ENCODE measurements around the gene CA5A.

The CA5A gene

DNA sequence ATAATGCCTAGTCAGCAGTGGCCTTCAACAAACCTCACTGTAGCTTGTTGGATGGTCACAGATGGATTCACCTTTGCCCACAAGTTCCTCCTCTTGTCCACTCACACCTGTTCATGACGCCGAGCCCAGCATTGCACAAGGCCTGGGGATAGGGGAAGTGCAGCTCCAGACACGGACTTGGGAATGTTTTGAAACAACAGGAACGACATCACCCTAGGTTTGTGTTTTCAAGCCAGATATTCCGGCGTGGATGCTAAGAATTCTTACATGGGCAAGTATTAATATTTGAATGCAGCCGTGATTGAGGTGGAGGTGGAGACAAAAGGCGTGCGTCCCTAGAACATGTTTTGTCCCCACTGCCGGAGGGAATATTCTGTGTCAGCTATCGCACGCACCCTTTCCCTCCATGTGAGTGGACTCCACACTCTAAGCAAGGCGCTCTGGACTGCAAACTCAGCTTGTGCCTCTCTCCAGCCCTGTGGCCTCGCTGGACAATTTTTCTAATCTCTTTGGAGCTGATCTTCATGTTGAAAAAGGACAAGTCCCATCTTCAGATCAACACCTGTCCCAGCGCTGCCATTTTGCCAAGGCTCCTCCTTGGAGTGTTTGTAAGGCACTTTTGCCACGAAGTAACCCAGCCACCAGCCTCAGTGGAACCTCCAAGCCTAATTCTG lies 12.9 kb upstream of the CA5A start:
- no peak for TF ChIP-seq EGR1 (IDR thresholded peaks at IDR 0.05)
- no peak for TF ChIP-seq CEBPB (IDR thresholded peaks at IDR 0.05)
- TF ChIP-seq ZBTB7A (IDR thresholded peaks at IDR 0.05; ENCODE audit: low read depth) = no peak
- TF ChIP-seq, protein P1, sequence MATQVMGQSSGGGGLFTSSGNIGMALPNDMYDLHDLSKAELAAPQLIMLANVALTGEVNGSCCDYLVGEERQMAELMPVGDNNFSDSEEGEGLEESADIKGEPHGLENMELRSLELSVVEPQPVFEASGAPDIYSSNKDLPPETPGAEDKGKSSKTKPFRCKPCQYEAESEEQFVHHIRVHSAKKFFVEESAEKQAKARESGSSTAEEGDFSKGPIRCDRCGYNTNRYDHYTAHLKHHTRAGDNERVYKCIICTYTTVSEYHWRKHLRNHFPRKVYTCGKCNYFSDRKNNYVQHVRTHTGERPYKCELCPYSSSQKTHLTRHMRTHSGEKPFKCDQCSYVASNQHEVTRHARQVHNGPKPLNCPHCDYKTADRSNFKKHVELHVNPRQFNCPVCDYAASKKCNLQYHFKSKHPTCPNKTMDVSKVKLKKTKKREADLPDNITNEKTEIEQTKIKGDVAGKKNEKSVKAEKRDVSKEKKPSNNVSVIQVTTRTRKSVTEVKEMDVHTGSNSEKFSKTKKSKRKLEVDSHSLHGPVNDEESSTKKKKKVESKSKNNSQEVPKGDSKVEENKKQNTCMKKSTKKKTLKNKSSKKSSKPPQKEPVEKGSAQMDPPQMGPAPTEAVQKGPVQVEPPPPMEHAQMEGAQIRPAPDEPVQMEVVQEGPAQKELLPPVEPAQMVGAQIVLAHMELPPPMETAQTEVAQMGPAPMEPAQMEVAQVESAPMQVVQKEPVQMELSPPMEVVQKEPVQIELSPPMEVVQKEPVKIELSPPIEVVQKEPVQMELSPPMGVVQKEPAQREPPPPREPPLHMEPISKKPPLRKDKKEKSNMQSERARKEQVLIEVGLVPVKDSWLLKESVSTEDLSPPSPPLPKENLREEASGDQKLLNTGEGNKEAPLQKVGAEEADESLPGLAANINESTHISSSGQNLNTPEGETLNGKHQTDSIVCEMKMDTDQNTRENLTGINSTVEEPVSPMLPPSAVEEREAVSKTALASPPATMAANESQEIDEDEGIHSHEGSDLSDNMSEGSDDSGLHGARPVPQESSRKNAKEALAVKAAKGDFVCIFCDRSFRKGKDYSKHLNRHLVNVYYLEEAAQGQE (IDR thresholded peaks at IDR 0.05; ENCODE audit: low read depth) = no peak
- TF ChIP-seq TAF1 (IDR thresholded peaks at IDR 0.05; ENCODE audit: low read depth) = no peak
- TF ChIP-seq TCF12 (IDR thresholded peaks at IDR 0.05; ENCODE audit: low read depth) = no peak
- TF ChIP-seq RAD21 (IDR thresholded peaks at IDR 0.05; ENCODE audit: low read depth) = no peak
- no peak for TF ChIP-seq FOXM1 (IDR thresholded peaks at IDR 0.05; ENCODE audit: borderline replicate concordance, low read depth)
- no peak for TF ChIP-seq CREB1 (IDR thresholded peaks at IDR 0.05; ENCODE audit: low read depth)
- TF ChIP-seq YY1 (IDR thresholded peaks at IDR 0.05; ENCODE audit: low read depth) = no peak
- TF ChIP-seq MAX (IDR thresholded peaks at IDR 0.05) = no peak

GRCh38 chr16:87948735-87949070 lies 12.4 kb upstream of the CA5A start:
- TF ChIP-seq CEBPB (IDR thresholded peaks at IDR 0.05) = no peak
- TF ChIP-seq, protein P1 (IDR thresholded peaks at IDR 0.05; ENCODE audit: low read depth) = no peak
- TF ChIP-seq CREB1 (IDR thresholded peaks at IDR 0.05; ENCODE audit: low read depth) = no peak
- no peak for TF ChIP-seq NFIC (IDR thresholded peaks at IDR 0.05)
- no peak for TF ChIP-seq FOXM1 (IDR thresholded peaks at IDR 0.05; ENCODE audit: borderline replicate concordance, low read depth)
- no peak for TF ChIP-seq RAD21 (IDR thresholded peaks at IDR 0.05; ENCODE audit: low read depth)
- no peak for TF ChIP-seq TEAD4 (IDR thresholded peaks at IDR 0.05)
- TF ChIP-seq EP300 (IDR thresholded peaks at IDR 0.05; ENCODE audit: borderline replicate concordance) = no peak
- no peak for TF ChIP-seq EGR1 (IDR thresholded peaks at IDR 0.05)
- no peak for TF ChIP-seq ZBTB7A (IDR thresholded peaks at IDR 0.05; ENCODE audit: low read depth)
- no peak for TF ChIP-seq TCF12 (IDR thresholded peaks at IDR 0.05; ENCODE audit: low read depth)
- no peak for TF ChIP-seq YY1 (IDR thresholded peaks at IDR 0.05; ENCODE audit: low read depth)
- no peak for TF ChIP-seq MAX (IDR thresholded peaks at IDR 0.05)
- TF ChIP-seq, protein P2, sequence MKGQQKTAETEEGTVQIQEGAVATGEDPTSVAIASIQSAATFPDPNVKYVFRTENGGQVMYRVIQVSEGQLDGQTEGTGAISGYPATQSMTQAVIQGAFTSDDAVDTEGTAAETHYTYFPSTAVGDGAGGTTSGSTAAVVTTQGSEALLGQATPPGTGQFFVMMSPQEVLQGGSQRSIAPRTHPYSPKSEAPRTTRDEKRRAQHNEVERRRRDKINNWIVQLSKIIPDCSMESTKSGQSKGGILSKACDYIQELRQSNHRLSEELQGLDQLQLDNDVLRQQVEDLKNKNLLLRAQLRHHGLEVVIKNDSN (IDR thresholded peaks at IDR 0.05) = no peak
- TF ChIP-seq TAF1 (IDR thresholded peaks at IDR 0.05; ENCODE audit: low read depth) = no peak

- no peak for TF ChIP-seq TCF12 (IDR thresholded peaks at IDR 0.05; ENCODE audit: low read depth)
- no peak for TF ChIP-seq FOXM1 (IDR thresholded peaks at IDR 0.05; ENCODE audit: borderline replicate concordance, low read depth)
- peak; percentile 5; the same call in 1 of the 2 replicates for TF ChIP-seq MAX (IDR thresholded peaks at IDR 0.05)
- TF ChIP-seq ZBTB7A (IDR thresholded peaks at IDR 0.05; ENCODE audit: low read depth) = 0 out of 2 replicates have a peak, but pooled peaks have one; percentile 4
- no peak for TF ChIP-seq TAF1 (IDR thresholded peaks at IDR 0.05; ENCODE audit: low read depth)
- TF ChIP-seq TEAD4 (IDR thresholded peaks at IDR 0.05) = 0 out of 2 replicates have a peak, but pooled peaks have one; percentile 1
These were observed 11.8 kb upstream of the CA5A start for GRCh38 chr16:87948119-87948545.

DNA sequence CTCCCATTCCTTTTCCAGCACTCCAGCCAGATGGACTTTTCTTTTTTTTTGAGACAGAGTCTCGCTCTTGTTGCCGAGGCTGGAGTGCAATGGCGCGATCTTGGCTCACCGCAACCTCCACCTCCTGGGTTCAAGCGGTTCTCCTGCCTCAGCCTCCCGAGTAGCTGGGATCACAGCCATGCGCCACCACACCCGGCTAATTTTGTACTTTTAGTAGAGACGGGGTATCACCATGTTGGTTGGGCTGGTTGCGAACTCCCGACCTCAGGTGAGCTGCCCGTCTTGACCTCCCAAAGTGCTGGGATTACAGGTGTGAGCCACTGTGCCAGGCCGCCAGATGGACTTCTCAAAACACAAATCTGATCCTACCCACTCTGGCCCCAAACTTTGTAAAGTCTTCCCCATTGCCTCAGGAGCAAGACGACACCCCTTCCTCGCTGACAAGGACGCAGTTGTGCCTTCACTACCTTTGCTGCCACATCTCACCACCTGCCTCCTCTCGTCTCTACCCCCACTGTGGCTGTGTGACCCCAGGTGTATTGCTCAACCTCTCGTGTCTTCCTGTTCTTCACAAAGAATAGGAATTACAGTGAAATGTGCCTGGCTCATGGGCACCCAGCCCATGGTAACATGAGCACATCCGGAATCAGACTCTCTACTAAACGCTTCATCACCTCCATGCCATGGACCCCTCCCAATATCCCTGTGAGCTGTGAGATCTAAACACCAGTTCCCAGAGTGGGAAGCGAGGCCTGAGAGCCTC lies 11.2 kb upstream of the CA5A start:
- 0 out of 2 replicates have a peak, but pooled peaks have one; percentile 26 for TF ChIP-seq ZBTB7A (IDR thresholded peaks at IDR 0.05; ENCODE audit: low read depth)
- TF ChIP-seq CEBPB (IDR thresholded peaks at IDR 0.05) = peak; percentile 96
- peak; percentile 62 for TF ChIP-seq NFIC (IDR thresholded peaks at IDR 0.05)
- TF ChIP-seq RAD21 (IDR thresholded peaks at IDR 0.05; ENCODE audit: low read depth) = no peak
- TF ChIP-seq, protein P2 (IDR thresholded peaks at IDR 0.05) = no peak
- TF ChIP-seq CREB1 (IDR thresholded peaks at IDR 0.05; ENCODE audit: low read depth) = no peak
- TF ChIP-seq TCF12 (IDR thresholded peaks at IDR 0.05; ENCODE audit: low read depth) = peak; percentile 78
- no peak for TF ChIP-seq YY1 (IDR thresholded peaks at IDR 0.05; ENCODE audit: low read depth)
- 0 out of 2 replicates have a peak, but pooled peaks have one; percentile 19 for TF ChIP-seq TEAD4 (IDR thresholded peaks at IDR 0.05)
- peak; percentile 72 for TF ChIP-seq MAX (IDR thresholded peaks at IDR 0.05)
- TF ChIP-seq TAF1 (IDR thresholded peaks at IDR 0.05; ENCODE audit: low read depth) = no peak
- TF ChIP-seq EP300 (IDR thresholded peaks at IDR 0.05; ENCODE audit: borderline replicate concordance) = peak; percentile 82; the same call in 1 of the 2 replicates
- TF ChIP-seq FOXM1 (IDR thresholded peaks at IDR 0.05; ENCODE audit: borderline replicate concordance, low read depth) = peak; percentile 31; the same call in 1 of the 2 replicates
- no peak for TF ChIP-seq EGR1 (IDR thresholded peaks at IDR 0.05)
